Neural cell (in vitro differentiated cells): ENCODE results near the gene TMEM174. TPM values are rescaled to one million over a fixed set of nuclear protein-coding genes. Genes with fewer than 3 reads are reported as not detected.

Experiments used
- H2AFZ ChIP-seq: fragments of 200-600, 300-800 bp; sonication (generic), shearing (Covaris generic); 2 replicates; pipeline ENCODE4 v1.6.0; 2014; ENCODE audit warnings: low read depth, mild to moderate bottlenecking, antibody characterized with exemption, low read length, moderate library complexity
- H3F3A ChIP-seq: fragments of 200-600 bp; shearing (Covaris generic); 2 replicates; pipeline ENCODE4 v1.6.1; 2016; ENCODE audit warnings: mild to moderate bottlenecking, moderate library complexity, mixed read lengths, antibody characterized with exemption, low read length; ENCODE audit not compliant: insufficient read depth, poor library complexity, severe bottlenecking
- H3K27ac ChIP-seq: fragments of 200-600, 300-800 bp; sonication (generic), shearing (Covaris generic); 2 replicates; pipeline ENCODE4 v1.5.1; 2014; ENCODE audit warnings: mild to moderate bottlenecking, low read length, moderate library complexity
- H3K27me3 ChIP-seq: fragments of 300-800, 200-600 bp; sonication (generic), shearing (Covaris generic); 2 replicates; pipeline ENCODE4 v1.6.0; 2014; ENCODE audit warnings: mild to moderate bottlenecking, low read depth, low read length, moderate library complexity; ENCODE audit not compliant: insufficient read depth
- H3K36me3 ChIP-seq: fragments of 300-800, 200-600 bp; sonication (generic), shearing (Covaris generic); 2 replicates; pipeline ENCODE4 v1.5.1; 2014; ENCODE audit warnings: mild to moderate bottlenecking, antibody characterized with exemption, low read length, moderate library complexity; ENCODE audit not compliant: insufficient read depth
- H3K4me2 ChIP-seq: fragments of 300-800, 200-600 bp; sonication (generic), shearing (Covaris generic); 2 replicates; pipeline ENCODE4 v1.6.0; 2014; ENCODE audit warnings: mild to moderate bottlenecking, low read length
- H3K4me3 ChIP-seq: fragments of 300-800, 200-600 bp; sonication (generic), shearing (Covaris generic); 2 replicates; pipeline ENCODE4 v1.5.1; 2014; ENCODE audit warnings: mild to moderate bottlenecking, low read length, moderate library complexity
- H3K79me2 ChIP-seq: fragments of 200-600 bp; shearing (Covaris generic); replicated peaks from 2 replicates; pipeline ENCODE4 v1.6.0; 2014; ENCODE audit warnings: mild to moderate bottlenecking, low read length, moderate library complexity; ENCODE audit not compliant: insufficient read depth
- H3K9ac ChIP-seq: fragments of 300-800, 200-600 bp; sonication (generic), shearing (Covaris generic); 2 replicates; pipeline ENCODE4 v1.6.1; 2016; ENCODE audit warnings: mild to moderate bottlenecking, low read length, mixed read lengths
- H3K9me2 ChIP-seq: fragments of 200-600 bp; shearing (Covaris generic); 2 replicates; pipeline ENCODE4 v1.6.1; 2016; ENCODE audit warnings: mild to moderate bottlenecking, low read length, mixed read lengths; ENCODE audit not compliant: insufficient read depth
- H3K9me3 ChIP-seq: fragments of 200-600, 300-800 bp; sonication (generic), shearing (Covaris generic); 2 replicates; pipeline ENCODE4 v1.6.1; 2016; ENCODE audit warnings: mild to moderate bottlenecking, mixed run types, low read length, moderate library complexity, mixed read lengths
- H4K20me1 ChIP-seq: fragments of 200-600 bp; shearing (Covaris generic); 2 replicates; pipeline ENCODE4 v1.6.1; 2016; ENCODE audit warnings: mild to moderate bottlenecking, mixed run types; ENCODE audit not compliant: insufficient read depth
- CTCF ChIP-seq: fragments of 450-650 bp; IDR thresholded peaks from 2 replicates; pipeline ENCODE4 v1.5.1; 2014; ENCODE audit warnings: antibody characterized with exemption, mild to moderate bottlenecking, moderate library complexity; ENCODE audit not compliant: poor library complexity, severe bottlenecking
- EP300 ChIP-seq: fragments of 450-650 bp; conservative IDR thresholded peaks from 2 replicates; pipeline ENCODE4 v1.6.1; 2014; ENCODE audit warnings: antibody characterized with exemption, mild to moderate bottlenecking, moderate library complexity; ENCODE audit not compliant: poor library complexity, severe bottlenecking
- EZH2 ChIP-seq: fragments of 200-600, 300-800 bp; shearing (Covaris generic), sonication (generic); IDR thresholded peaks from 2 replicates; pipeline ENCODE4 v1.6.1; 2014; ENCODE audit warnings: antibody characterized with exemption, low read length, borderline replicate concordance, mild to moderate bottlenecking; ENCODE audit not compliant: insufficient read depth, poor library complexity, severe bottlenecking
- MXI1 ChIP-seq: fragments of 450-650 bp; conservative IDR thresholded peaks from 2 replicates; pipeline ENCODE4 v1.6.1; 2014; ENCODE audit warnings: antibody characterized with exemption, mild to moderate bottlenecking; ENCODE audit not compliant: poor library complexity, severe bottlenecking
- POLR2AphosphoS5 ChIP-seq: IDR thresholded peaks from 2 replicates; pipeline ENCODE4 v1.6.1; 2012
- RAD21 ChIP-seq: fragments of 450-650 bp; conservative IDR thresholded peaks from 2 replicates; pipeline ENCODE4 v1.6.1; 2014; ENCODE audit warnings: antibody characterized with exemption, mild to moderate bottlenecking, moderate library complexity
- REST ChIP-seq: IDR thresholded peaks from 2 replicates; pipeline ENCODE4 v1.6.1; 2012; ENCODE audit warnings: borderline replicate concordance
- SMC3 ChIP-seq: fragments of 450-650 bp; conservative IDR thresholded peaks from 2 replicates; pipeline ENCODE4 v1.6.1; 2014; ENCODE audit warnings: antibody characterized with exemption, mild to moderate bottlenecking, moderate library complexity; ENCODE audit not compliant: poor library complexity
- TAF1 ChIP-seq: IDR thresholded peaks from 2 replicates; pipeline ENCODE4 v1.6.1; 2012; ENCODE audit warnings: low read depth
- polyA plus RNA-seq: library from polyadenylated mRNA; depleted of rRNA; stranded (reverse); fragments of >200 nt; gene quantifications from 2 replicates; pipeline ENCODE4 v1.2.3, GENCODE V29; 2014

TMEM174 gene
- polyA plus RNA-seq, 1 donor from 2014 or later: not detected

GRCh38 chr5:73135021-73135420 lies 38.0 kb upstream of the TMEM174 start:
- no peak overlapping the region for H3K4me2 ChIP-seq
- no peak overlapping the region for H2AFZ ChIP-seq
- no peaks in the 10 kb centered on the region for H3K9me2 ChIP-seq
- no peaks in the 10 kb centered on the region for H3K36me3 ChIP-seq
- no peaks in the 10 kb centered on the region for H3K27me3 ChIP-seq
- no peak for TF ChIP-seq MXI1
- no peak for TF ChIP-seq SMC3
- TF ChIP-seq EZH2: no peak
- TF ChIP-seq RAD21: no peak
- TF ChIP-seq EP300: no peak
- no peak for TF ChIP-seq POLR2AphosphoS5
- TF ChIP-seq REST: no peak
- TF ChIP-seq CTCF: no peak
- no peak for TF ChIP-seq TAF1
- H4K20me1 ChIP-seq: no peaks in the 10 kb centered on the region
- no peak overlapping the region for H3K4me3 ChIP-seq
- H3K9me3 ChIP-seq: no peaks in the 10 kb centered on the region
- no peaks in the 10 kb centered on the region for H3F3A ChIP-seq
- no peak overlapping the region for H3K9ac ChIP-seq
- H3K79me2 ChIP-seq: no peaks in the 10 kb centered on the region
- no peak overlapping the region for H3K27ac ChIP-seq

GRCh38 chr5:73135429-73136054 lies 37.5 kb upstream of the TMEM174 start:
- Histone ChIP-seq H3K36me3 (no peaks in the 10 kb centered on the region), H3K79me2 (no peaks in the 10 kb centered on the region), H3K9me3 (no peaks in the 10 kb centered on the region), H3K27ac (no peak overlapping the region), H4K20me1 (no peaks in the 10 kb centered on the region), H3K9ac (no peak overlapping the region), H2AFZ (no peak overlapping the region), H3K4me2 (no peak overlapping the region), H3K27me3 (no peaks in the 10 kb centered on the region), H3F3A (no peaks in the 10 kb centered on the region), H3K9me2 (no peaks in the 10 kb centered on the region), H3K4me3 (no peak overlapping the region)
- TF ChIP-seq SMC3 (no peak), MXI1 (no peak), POLR2AphosphoS5 (no peak), CTCF (no peak), EP300 (no peak), RAD21 (no peak)
